ENCODE results near the gene ADGRG1.
A peak's percentile ranks its signal among the peaks of the same experiment; 100 is the strongest.

ADGRG1 gene

GRCh38 chr16:57606147-57606846 is 22.1 kb upstream of the ADGRG1 start:
- DNase-seq (ENCODE audit: low spot score), result no peak

DNA sequence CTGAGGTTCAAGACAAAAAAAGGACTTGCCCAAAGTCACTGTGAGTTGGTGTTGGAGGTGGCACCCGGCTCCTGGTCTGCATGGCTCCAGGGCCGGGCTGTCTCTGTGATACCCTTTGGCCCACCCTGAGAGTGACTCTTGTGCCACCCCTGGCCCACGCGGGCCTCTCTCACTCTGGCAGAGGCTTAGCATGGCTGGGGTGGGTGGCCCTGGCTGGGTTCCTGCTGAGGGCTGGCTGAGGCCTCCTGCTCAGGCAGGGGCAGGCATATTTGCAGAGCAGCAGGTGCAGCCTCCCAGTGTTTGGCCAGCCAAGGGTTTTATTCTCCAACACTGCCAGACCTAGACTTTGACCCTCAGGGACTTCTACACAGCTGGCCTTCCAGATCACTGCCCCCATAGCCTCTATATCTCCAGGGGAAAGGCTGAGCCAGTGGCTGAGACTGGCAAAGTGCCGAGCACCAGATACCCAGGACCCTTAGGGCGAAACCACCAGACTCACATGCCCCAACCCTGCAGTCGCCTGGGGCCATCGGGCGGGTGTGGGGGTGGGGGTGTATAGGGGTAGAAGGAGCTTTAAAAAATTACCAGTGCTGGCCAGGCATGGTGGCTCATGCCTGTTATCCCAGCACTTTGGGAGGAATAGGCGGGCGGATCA is 21.5 kb upstream of the ADGRG1 start:
- no peak for DNase-seq (ENCODE audit: low spot score)

GRCh38 chr16:57607676-57608461 is 20.6 kb upstream of the ADGRG1 start:
- DNase-seq (ENCODE audit: low spot score), result no peak

DNA sequence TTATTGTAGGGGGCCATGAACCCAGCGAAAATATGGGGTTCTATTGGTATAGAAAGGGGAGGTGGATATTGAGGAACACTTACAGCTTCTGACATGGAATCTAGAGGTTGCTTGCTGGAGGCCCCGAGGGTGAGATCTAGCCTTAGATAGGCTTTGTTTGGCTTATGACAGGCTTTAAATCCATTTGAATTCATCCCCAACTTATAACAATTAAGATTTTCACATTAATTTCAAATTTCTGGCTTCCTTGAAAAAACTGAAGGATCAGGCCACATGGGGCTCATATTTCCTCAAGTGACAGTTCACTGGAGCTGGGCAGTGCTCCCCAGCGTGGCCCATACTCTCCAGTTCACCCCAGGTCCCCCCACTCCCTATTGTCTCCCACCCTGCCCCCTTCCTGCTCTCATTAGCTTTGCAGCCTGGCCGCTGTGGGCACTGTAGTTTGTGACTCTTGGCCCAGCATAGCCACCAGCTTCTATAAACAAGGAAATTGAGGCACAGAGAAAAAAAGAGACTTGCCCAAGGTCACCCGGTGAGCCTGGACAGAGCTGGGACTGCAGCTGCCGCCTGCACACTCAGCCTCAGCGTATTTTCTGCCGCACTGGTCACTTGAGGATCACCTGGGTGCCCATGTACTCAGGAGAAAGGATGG is 19.8 kb upstream of the ADGRG1 start:
- no peak for DNase-seq (ENCODE audit: low spot score)

DNA sequence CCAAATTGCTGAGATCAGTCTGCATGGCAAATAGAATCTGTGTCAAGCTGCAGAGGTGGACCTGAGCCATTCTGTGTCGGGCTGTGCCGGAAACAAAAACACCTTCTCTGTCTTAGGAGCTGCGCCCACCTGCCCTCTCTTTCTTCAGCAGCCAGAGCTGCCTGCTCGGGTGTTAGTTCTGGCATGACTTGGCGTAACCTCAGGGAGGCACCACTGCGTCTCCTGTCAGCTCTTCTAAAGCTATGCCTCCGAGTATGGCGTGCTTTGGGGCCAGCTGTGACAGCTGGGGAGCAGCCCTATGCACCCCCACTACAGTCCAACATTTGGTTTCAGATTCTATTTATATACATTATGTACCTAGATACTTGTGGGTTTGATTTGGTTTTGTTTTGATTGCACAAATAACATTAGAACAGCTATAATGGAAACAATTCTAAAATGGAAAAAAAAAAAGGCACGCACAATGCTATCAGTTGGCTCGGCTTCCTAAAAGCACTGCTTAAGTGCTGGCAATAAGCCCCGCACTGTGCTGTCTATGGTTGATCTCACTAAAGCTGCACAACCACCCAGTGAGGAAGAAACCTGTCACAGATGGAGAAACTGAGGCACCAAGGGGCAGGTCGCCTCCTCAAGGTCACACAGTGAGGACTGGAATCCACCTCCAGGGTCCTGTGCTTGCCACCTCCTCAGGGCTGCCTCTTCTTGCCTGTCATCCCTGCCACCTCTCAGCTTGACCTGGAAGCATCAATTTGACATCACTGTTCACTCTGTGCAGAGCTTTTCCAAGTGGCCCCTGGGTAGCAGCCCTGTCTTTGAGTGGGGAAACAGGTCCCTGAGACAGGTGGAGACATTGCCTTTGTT is 18.7 kb upstream of the ADGRG1 start:
- peak; percentile 25 for DNase-seq (ENCODE audit: low spot score)

DNA sequence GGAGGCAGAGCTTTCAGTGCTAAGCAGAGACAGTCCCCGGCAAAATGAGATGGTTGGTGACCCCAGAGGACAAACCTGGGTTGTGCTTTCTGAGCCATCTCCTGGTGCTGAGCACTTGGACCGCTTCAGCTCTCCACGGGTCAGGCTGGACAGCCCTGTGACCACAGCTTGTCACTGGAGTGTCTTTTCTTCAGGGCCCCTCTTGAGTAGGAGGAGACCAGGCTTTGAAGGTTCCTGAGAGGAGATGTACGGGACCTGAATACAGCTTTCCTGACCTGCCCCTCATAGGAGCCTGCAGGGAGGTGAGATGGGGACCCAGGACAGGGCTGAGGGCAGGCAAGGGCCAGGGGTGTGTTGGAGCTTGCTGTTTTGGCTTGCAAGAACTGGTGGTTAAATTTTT is 17.8 kb upstream of the ADGRG1 start:
- no peak for DNase-seq (ENCODE audit: low spot score)

DNA sequence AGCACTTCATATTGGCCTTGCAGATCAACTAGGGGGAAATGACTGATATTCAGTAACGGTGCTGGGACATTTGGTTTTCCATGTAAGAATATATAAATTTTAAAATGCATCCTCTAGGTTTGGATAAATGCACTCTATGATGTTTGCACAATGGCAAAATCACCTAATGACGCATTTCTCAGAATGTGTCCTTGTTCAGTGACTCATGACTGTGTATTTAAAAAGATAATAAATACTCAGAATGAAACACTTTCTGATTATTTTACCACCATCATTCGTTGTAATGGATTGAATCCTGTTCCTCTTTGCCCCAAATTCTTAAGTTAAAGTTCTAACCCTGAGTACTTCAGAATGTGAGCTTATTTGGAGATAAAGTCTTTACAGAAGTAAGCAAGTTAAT is 17.2 kb upstream of the ADGRG1 start:
- DNase-seq (ENCODE audit: low spot score), result no peak

- DNase-seq (ENCODE audit: low spot score), result no peak
Measured at GRCh38 chr16:57611706-57612105, 16.7 kb upstream of the ADGRG1 start.

- no peak for DNase-seq (ENCODE audit: low spot score)
Measured at GRCh38 chr16:57612494-57612893, 15.9 kb upstream of the ADGRG1 start.

DNA sequence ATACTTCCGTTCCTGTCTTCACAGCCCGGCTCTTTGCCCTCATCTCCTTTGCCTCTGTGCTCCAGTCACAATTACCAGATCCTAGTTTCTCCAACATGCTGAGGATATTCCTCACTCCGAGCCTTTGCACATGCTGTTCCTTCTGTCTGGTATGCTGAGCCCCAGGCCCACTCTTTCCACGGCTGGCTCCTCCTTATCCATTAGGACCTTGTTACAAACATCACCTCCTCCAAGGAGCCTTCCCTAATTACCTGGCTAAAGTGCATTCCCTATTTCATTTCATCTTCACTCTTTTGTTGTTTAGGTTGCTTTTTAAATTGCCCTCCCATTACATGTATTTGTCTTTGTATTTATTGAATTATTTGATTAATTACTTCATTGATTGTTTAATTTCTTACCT is 14.9 kb upstream of the ADGRG1 start:
- no peak for DNase-seq (ENCODE audit: low spot score)

GRCh38 chr16:57614536-57614935 is 13.9 kb upstream of the ADGRG1 start:
- DNase-seq (ENCODE audit: low spot score), result no peak

GRCh38 chr16:57614944-57615343 is 13.5 kb upstream of the ADGRG1 start:
- DNase-seq (ENCODE audit: low spot score), result no peak

DNA sequence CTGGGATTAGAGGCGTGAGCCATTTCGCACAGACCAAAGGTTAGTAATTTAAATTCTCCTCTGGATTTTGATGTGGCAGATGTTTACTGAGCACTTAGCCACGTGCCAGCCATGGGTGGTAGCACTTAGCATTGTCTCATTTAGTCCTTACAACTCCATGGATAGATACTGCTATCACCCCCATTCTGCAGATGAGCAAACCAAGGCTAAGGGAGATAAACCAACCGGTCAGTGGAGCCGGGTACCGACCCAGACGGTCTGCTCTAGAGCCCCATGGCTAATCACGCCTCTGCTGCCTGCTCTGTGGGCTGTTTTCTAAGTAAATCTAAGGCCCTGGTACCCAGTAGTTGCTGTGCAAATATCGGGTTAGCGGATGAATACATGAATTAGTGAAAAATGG is 12.6 kb upstream of the ADGRG1 start:
- no peak for DNase-seq (ENCODE audit: low spot score)

GRCh38 chr16:57616241-57616640 is 12.2 kb upstream of the ADGRG1 start:
- no peak for DNase-seq (ENCODE audit: low spot score)

- no peak for DNase-seq (ENCODE audit: low spot score)
Measured at GRCh38 chr16:57616876-57617275, 11.6 kb upstream of the ADGRG1 start.

DNA sequence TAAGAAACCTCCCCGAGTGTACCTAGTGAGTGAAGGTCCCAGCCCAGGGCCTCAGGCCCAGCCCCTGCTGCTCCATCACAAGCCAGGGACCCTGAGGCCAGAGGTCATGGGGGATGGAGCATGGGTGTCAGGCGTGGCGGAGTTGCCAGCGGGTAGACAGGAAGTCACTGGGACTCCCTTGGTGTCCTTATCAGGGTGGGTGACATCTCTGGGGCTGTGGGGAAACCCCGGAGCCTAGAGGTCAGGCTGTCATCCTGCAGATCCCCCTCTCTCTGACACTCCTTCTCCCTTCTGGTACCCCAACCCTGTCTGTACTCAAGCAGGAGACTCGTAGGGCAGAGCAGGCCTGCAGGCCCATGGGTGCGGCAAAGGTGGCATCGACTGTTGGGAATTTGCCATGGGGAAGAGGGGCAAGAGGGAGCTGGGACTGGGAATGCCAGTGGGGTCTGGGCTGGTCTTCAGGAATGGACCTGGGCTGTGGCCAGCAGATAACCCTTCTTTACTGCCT is 10.8 kb upstream of the ADGRG1 start:
- DNase-seq (ENCODE audit: low spot score), result no peak

DNA sequence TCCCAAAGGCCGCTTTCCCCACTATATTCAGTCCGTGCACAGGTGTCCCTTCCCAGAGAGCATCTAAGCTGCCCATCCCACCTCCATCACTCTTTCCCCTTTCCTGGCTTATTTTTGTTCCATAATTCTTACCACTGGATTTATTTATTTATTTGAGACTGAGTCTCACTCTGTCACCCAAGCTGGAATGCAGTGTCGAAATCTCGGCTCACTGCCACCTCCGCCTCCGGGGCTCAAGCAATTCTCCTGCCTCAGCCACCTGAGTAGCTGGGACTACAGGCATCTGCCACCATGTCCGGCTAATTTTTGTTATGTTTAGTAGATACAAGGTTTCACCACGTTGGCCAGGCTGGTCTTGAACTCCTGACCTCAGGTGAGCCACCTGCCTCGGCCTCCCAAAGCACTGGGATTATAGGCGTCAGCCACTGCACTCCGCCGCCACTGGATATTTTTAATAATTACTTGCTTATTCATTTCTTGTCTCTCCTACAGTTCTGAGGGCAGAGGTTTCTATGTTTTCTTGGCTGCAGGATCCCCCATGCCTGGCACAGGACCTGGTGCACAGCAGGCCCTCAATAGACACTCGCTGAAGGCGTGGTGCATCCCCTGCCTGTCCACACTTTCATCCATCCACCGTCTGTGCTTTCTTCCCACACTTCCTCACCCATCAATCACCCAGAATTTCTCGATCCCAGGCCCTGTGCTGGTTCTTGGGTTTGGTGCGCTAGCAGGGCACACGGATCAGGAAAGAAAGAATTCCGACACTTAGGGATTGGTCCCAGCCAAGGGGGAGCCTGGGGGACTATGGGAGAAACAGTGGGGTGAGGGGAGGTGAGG is 9.9 kb upstream of the ADGRG1 start:
- DNase-seq (ENCODE audit: low spot score), result no peak

GRCh38 chr16:57619133-57619605 is 9.3 kb upstream of the ADGRG1 start:
- no peak for DNase-seq (ENCODE audit: low spot score)

DNA sequence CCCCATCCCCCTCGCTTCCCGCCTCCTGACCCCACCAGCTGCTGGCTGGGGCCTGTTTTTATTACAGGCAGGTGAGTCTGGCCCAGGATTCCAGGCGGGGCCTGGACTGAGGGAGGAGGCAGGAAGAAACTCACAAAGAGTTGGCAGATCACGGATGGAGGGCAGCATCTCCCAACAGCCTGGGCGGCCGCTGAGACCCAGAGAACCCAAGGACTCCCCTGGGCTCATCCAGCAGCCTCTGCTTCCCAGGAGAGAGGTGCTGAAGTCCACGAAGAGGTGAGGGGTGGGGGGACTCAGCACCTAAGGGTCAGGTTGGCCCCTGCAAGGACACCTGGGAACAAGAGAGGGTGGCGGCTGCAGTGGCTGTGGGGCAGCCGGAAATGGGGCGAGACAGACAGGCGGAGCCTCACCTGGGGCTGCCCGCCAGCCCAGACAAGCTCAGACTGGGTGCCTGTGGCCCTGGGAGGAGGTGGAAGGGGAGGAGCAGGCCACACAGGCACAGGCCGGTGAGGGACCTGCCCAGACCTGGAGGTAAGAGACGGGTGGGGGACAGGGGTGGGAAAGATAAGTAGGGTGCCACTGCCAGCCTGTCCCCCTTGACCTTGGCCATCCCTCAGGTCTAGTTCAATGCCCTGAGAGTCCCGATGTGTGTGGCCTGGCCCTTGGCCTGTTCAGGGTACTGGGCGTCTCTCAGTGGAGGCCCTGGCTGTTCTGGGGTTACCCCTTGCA is 8.7 kb upstream of the ADGRG1 start:
- no peak for DNase-seq (ENCODE audit: low spot score)
